NCI-H2107 treated with DMSO at 0.1 percent for 48 hours (cell line): ENCODE data around the gene MAGI1.
"Not testable (repeated sequence)": the region's sequence is repeated elsewhere in the genome, so short reads cannot be mapped to it uniquely, and the experiment has no call there.

ENCODE experiments used
- DNase-seq: peaks from one replicate; lab custom pipeline; 2025; ENCODE audit not compliant: unreplicated experiment; lab: John Stamatoyannopoulos, UW

MAGI1 gene

DNA sequence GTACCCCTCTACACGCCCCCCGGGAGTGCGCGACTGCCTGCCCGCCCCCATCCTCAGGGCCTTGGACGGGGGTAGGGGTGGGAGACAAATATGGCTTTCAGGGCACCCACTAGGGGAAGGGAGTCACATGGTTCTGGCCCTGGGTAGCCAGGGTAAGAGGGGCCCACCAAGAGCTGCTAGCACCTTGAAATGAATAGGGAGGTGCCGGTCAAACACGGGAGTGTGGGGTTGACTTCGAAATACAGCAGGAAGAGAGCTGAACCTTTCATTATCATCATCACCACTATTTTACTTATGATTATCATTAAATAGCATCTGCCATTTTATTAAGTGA lies 489.1 kb downstream of the MAGI1 start:
- no peak for DNase-seq

DNA sequence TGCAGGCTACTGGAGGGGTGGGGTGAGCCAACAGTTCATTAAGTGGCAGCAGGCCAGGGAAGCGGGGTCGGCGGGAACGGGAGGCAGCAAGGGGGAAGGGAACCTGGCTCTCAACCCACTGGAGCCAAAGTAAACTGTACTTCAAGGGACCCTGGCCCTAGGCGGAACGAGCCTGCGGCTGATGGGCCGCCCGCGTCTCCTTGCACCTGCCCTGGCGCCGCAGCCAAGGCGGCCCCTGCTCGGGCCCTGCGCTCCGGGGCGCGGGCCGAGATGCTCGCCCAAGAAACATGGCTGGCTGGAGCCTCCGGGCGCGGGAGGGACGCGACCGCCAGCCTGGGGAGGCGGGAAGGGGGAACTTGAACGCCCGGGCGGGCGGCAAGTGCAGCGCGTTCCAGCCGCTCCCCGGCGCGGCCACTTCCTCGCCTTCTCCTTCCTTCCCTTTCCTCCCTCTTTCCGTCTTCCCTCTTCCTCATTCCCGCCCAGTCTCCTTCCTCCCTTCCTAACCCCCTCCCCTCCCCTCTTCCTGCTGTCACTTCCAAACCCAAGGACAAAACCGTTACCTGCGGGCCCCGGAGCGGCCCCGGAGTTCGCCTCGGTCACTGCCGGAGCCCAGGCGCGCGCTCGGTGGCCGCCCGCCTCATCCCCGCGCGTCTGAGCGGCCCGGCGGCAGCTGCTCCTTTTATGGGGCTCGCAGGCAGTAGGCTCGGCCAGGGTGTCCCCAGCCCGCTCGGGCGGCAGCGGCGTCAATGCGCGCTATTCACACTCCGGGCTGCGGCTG lies 489.7 kb downstream of the MAGI1 start:
- DNase-seq, result no peak

DNA sequence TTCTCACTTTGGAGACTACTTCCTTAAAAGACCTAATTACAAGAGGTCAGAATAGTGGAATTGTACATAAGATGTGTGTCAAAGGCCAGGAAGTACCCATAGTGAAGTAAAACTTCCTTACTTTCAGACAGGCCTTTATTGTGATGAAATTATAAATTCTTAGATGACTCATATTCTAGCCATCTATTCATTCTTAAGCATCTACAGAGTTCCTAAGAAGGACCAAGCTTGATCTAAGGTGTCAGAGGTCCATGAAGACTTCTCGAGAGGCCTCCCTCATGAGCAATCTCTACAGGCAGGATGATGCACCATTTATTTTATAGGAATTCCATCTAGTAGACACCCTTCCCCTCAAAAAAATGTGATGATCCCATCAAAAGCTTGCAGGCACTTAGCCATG lies 493.3 kb downstream of the MAGI1 start:
- no peak for DNase-seq

DNA sequence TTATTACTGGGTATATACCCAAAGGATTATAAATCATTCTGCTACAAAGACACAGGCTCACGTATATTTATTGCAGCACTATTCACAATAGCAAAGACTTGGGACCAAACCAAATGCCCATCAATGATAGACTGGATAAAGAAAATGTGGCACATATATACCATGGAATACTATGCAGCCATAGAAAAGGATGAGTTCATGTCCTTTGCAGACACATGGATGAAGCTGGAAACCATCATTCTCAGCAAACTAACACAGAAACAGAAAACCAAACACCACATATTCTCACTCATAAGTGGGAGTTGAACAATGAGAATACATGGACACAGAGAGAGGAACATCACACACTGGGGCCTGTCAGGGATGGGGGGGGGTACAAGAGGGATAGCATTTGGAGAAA lies 495.3 kb downstream of the MAGI1 start:
- DNase-seq, result not testable (repeated sequence)

DNA sequence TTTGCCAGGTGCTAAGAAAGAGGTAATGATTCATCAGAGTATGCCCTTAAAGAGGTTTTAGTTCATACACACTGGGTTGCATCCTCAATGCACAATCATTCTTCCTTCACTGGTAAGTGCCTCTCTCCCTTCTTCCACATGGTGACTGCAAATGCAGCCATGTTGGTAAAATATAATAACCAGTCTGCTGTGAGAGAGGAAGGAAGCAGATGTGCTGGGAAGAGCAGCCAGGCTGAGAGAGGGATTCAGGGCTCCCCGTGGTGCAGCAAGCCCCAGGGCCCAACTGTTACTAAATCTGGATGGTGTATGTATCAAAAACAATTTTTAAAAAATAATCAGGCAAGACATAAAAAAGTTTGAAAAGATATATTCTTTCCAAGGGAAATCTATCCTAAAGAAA lies 498.1 kb downstream of the MAGI1 start:
- DNase-seq, result no peak

DNA sequence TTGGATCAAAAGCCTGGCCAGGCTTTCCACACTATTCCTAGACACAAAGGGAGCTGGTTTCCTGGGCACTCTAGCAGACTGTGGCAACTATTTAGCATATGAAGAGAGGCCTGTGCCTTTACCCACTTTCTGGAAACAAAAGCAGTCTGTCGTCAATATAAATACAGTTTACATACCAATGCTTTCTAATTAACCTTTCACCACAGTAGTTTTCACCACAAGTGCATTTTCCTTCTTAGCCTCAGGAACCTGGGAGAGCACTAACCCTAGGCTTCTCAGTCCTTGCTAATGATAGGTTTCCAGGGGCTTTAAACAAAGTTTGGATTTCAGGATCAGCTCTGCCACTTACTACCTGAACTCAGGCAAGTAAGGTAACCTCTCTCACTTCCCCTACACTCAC lies 499.1 kb downstream of the MAGI1 start:
- no peak for DNase-seq

DNA sequence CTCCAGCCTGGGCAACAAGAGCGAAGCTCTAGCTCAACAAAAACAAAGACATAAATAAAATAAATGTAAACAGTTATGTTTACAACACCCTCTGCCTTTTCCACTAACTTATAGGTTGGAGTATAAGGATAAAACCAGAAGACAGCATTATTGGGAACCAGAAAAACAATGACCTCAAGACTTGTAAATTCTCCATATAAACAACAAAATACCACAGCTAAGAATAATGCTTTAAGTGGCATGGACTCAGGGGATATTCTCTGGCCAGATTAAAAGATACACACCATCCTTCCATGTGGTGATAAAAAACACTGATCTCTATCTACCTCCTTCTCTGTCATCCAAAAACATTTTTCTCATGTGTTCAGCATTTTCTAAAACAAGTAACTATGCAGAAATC lies 500.6 kb downstream of the MAGI1 start:
- DNase-seq, result no peak

DNA sequence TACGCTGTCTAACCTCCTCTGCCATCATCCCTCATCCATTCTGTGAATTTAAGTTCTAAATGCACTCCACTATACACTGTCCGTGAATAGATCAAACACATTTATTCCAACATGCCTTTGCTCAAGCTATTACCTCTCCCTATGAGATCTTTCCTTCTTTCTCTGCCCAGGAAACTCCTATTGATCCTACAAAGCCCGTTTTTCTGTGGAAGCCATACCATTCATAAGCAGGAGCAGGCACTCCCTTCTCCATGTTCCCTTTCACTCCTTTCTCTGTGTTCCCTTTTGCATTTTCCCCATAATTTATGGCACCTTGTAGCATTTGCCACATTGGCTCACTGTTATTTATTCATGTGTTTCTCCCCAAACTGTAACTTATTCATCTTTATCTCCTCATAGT lies 501.6 kb downstream of the MAGI1 start:
- no peak for DNase-seq

DNA sequence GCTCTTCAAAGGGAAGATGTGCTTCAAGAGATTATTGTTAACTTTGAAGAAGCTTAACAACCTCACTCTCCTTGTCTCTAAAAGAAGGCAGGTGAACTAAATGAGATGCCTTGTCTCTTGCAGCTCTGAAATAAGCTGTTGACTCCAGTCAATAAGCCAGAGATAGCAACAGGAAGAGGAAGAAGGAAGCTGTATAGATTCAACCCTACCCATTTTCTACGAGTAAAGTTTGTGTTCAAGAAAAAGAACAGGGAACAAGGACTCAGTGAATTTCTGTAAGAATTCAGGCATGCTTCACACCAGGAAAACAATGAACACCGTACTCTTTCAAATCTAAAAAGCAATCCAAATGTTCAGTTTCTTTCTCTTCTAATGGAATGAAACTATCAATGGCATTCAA lies 503.5 kb downstream of the MAGI1 start:
- DNase-seq, result no peak

DNA sequence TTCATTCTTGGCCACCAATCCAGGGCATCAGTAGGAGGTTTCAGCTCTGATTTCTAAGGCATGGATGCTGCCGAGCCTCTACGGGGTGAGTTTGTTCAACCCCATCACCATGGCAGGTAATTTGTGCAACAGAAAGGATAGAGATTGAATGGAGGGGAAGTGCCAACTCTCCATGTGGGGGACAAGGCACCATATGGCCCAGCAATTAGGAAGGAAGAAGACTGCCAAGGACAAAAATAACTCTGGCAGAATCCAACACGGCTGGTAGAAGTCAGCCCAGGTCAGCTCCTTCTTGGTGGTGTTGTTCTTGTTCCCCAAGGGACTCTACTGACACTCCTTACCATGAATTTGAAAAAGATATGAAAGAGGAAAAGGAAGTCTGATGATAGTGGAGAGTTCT lies 503.9 kb downstream of the MAGI1 start:
- DNase-seq, result no peak

DNA sequence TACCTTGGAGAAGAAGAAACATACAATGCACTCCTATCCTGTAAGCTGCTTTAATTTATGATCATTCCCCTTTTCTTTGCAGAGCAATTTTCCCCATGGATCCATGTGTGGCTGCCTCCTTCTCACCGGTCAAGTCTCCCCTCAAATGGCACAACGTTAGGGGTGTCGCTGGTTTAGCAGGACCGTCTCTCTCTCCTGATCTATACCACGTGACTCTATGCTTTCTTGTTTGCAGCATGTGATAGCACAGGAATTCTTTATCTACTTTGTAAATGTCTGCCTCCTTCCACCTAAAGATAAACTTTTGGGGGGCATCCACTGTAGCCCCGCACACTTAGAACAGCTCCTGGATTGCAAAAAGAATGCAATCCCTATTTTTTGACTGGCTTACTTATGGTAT lies 506.0 kb downstream of the MAGI1 start:
- DNase-seq, result no peak

DNA sequence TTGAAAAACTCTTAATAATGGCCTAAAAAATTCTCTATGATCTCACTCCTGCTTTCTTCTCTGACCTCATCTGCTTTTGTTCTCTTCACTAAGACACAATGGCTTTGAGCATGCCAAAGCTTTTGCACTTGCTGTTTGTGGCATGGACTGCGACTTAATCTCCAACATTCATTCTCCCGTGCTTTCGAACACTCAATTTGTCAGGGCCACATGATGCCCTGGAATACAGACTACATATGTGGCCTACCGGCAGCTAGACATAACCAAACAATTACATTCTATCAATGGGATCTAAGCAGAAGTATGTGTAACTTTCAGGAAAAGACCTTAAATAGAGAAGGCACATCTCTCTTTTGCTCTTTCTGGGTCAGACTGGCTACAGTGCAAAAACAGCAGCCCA lies 506.5 kb downstream of the MAGI1 start:
- no peak for DNase-seq

DNA sequence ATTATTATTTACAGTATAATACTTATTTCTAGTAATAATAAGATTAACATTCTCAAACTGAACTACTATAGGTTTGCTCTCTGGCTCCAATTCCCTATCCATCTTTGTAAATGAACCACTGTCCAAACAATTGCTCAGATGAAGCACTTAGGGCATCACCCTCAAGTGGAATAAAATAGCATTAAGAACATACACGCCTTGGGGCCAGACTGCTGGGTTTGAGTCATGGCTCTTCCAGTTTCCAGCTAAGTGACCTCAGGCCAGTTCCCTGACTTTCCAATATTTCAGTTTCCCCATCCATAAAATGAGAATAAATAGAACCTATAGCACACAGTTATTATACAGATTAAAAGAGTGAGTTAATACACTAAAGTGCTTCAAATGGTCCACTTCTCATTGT lies 507.2 kb downstream of the MAGI1 start:
- DNase-seq, result no peak

DNA sequence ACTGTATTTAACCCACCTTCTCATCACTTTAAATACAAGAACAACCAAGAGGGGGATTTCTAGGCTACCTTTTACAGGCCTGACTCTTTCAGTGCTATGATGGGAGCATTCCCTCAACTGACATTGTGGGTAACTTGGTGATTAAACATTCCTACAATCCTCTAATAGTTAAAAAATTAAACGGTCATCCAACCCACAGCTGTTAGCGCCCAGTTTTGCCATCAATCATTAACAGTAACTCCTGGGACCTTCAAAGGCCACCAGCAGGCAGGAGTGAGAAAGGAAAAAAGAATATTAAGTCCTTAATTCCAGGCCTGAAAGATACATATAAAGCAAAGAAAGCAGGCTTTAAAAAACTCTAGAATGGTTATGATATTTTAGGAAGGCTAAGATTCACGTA lies 512.1 kb downstream of the MAGI1 start:
- DNase-seq, result no peak

DNA sequence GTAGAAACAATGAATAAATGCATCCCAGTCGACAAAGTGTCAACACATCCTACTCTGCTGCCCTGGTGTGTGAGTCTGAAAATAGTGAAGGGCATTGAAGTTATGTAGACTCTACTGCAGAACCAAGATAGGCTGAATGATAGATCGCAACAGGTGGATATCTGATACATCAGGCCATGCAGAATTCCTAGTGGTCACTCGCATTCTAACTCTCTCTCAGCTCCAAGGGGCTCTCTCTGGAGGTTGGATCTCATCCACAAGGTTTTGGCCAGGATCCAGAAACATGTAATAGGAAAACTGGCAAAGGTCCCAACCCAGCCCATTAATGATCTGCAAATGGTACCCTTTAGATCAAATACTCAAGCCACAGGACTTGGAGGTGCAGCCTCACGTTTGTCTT lies 514.1 kb downstream of the MAGI1 start:
- no peak for DNase-seq

DNA sequence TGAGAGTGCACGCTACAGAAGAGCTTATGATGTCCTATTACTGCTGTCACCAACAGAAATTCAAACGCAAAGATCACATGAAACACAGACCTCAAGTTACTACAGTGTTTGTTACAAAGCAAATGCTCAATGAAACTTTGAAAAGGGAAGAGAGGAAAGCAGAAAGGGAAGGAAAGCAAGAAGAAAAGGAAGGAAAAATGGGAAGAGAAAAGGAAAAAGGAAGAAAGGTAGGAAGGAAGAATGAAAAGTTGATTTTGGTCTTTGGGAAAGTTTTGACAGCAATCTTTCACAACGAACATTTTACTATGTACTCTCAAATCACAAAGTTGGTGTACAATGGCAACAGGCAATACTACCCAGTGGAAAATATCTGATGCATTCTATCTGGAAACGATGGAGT lies 514.8 kb downstream of the MAGI1 start:
- DNase-seq, result no peak

DNA sequence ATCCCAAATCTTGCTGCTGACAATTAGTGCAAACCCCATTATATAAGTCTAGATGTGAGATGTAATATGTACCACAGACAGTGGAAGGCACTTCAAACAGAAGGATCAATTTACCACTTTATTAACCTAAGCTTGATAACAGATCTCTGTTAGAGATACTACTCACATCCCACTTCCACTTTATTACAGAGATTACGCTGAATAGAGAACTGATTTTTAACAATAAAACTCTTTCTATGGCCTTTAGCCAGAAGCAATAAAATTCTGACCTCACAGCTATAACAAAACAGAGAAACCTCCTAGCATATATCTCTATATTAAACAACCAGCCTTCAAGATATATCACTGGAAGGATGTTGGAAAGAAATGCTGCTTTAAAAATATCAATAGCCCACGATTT lies 517.7 kb downstream of the MAGI1 start:
- no peak for DNase-seq

DNA sequence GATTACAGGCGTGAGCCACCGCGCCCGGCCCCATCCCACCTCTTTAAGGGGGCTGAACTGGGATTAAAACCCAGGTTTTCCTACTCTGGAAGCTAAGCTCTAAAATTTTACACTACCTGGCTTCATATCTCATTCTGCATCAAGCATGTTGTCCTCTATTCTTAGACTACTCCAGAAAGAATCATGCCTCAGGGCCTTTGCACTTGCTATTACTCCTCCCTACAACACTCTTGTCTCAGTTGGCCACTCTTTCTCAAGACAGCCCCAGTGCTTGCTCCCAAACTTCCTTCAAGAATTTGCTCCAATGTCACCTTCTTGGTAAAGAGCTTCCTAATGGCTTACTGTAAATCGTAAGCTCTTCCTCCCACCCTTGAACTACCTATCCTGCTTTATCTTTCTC lies 521.7 kb downstream of the MAGI1 start:
- no peak for DNase-seq

DNA sequence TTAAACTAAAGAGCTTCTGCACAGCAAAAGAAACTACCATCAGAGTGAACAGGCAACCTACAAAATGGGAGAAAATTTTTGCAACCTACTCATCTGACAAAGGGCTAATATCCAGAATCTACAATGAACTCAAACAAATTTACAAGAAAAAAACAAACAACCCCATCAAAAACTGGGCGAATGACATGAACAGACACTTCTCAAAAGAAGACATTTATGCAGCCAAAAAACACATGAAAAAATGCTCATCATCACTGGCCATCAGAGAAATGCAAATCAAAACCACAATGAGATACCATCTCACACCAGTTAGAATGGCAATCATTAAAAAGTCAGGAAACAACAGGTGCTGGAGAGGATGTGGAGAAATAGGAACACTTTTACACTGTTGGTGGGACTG lies 524.4 kb downstream of the MAGI1 start:
- not testable (repeated sequence) for DNase-seq

DNA sequence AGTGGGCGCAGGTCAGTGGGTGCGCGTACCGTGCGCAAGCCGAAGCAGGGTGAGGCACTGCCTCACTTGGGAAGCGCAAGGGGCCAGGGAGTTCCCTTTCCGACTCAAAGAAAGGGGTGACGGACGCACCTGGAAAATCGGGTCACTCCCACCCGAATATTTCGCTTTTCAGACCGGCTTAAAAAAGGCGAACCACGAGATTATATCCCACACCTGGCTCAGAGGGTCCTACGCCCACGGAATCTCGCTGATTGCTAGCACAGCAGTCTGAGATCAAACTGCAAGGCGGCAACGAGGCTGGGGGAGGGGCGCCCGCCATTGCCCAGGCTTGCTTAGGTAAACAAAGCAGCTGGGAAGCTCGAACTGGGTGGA lies 529.3 kb downstream of the MAGI1 start:
- DNase-seq, result not testable (repeated sequence)

DNA sequence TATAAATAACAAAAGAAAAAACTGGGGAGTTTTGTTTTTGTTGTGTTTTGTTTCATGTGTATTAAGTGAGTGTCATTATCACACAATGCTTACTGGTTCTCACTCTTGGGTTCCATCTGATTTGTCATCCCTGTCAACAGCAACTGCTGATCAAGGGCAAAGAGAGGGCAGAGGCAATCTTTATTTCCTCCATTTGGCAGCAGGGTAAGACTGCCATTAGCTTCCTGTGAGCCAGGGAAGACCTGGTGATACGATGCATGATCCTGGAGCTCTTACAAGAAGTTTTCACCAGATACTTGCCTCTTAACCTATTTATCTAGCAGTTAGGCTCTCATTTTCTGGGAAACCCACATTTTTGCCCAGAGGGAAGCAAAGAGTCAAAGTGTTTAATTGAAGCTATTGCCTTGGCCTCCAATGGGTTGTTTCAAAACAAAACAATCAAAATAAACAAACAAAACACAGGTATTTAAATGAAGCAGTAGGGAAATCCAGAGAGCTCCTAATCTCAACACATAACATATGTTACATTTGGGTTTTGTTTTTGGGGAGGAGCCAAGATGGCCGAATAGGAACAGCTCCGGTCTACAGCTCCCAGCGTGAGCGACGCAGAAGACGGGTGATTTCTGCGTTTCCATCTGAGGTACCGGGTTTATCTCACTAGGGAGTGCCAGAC lies 529.8 kb downstream of the MAGI1 start:
- no peak for DNase-seq

DNA sequence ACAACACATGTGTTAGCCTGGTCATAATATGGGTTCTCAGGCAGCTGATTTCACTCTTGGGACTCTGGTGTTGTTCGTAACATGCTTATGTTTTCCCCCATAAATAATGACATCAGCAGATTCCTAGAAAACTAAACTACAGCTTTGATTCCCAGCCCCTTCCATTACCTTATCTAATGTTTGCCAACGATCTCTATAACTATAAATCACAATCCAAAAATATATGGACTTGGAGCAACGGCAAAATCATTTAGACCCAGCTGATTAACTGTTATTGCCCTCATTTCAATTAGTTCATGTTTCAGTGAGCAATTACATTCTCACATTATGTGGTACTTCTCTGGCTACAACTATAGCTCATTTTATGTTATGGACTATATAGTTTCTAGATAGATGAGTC lies 531.3 kb downstream of the MAGI1 start:
- DNase-seq, result no peak

DNA sequence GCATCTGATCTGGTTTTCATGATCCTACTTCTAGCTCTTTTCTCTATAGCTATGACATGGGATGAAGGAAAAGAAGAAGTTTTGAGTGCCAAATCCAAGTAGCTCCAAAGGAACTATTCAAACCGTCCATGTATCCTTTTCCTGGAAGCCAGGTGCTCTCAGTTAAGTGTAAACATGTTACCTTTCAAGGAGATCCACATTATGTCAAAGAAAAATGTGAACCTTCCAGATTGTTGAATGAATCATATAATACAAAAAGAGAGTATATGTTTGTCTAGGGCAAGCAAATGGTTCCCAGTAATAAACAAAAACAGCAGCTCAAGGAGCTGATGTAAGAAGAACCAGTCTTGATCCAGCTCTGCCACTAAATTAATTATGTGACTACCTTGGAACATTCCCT lies 534.9 kb downstream of the MAGI1 start:
- DNase-seq, result no peak
